T-helper 1 cell treated with Interleukin-12 subunit alpha and Interleukin-12 subunit beta and Interleukin-4 antibody, amounts not matched to agents 30 ng/mL and 1 ng/mL, for 36 hours (primary cell): ENCODE measurements around the gene UCP2. TPM values are rescaled to one million over a fixed set of nuclear protein-coding genes. Genes with fewer than 3 reads are reported as not detected.

Experiments
- intact Hi-C: fragments of 100-400 bp; cut with micrococcal nuclease; formaldehyde crosslinking; loops from one replicate; pipeline ENCODE4 v1.15.1; 2024
- total RNA-seq: library from RNA; stranded (reverse); gene quantifications from 2 replicates; pipeline ENCODE4 v1.2.3, GENCODE V29; 2022

Gene UCP2
- total RNA-seq, 1 donor from 2014 or later: 494 TPM

GRCh38 chr11:73996161-73996747, 13.6 kb upstream of the UCP2 start:
- intact Hi-C loops: loop anchor here (5.0 kb wide), 1 partner anchor 399 kb away; the partner anchor contains the start of gene FAM168A

- intact Hi-C loops: loop anchor here (1.0 to 5.0 kb wide), 7 partner anchors 10 to 398 kb away; partner anchors contain the start of genes C2CD3, FAM168A and PPME1
Measured at GRCh38 chr11:73995731-73996130, 13.1 kb upstream of the UCP2 start.

- intact Hi-C loops: loop anchor here (1.0 to 5.0 kb wide), 7 partner anchors 10 to 398 kb away; partner anchors contain the start of genes C2CD3, FAM168A and PPME1
Measured at GRCh38 chr11:73995247-73995646, 12.6 kb upstream of the UCP2 start.

GRCh38 chr11:73991471-73992006, 8.9 kb upstream of the UCP2 start:
- intact Hi-C loops: no loop called here

GRCh38 chr11:73990730-73991129, 8.1 kb upstream of the UCP2 start:
- intact Hi-C loops: no loop called here

GRCh38 chr11:73989156-73989555, 6.5 kb upstream of the UCP2 start:
- intact Hi-C loops: loop anchor here (10.0 kb wide), 1 partner anchor 606 kb away; the partner anchor contains the start of gene POLD3

GRCh38 chr11:73988227-73988626, 5.6 kb upstream of the UCP2 start:
- intact Hi-C loops: loop anchor here (10.0 kb wide), 1 partner anchor 607 kb away; the partner anchor contains the start of gene POLD3

- intact Hi-C loops: loop anchor here (10.0 kb wide), 1 partner anchor 609 kb away; the partner anchor contains the start of gene POLD3
Measured at GRCh38 chr11:73985661-73986060, 3.0 kb upstream of the UCP2 start.

- intact Hi-C loops: loop anchor here (1.0 to 10.0 kb wide), 10 partner anchors 10 to 1882 kb away; partner anchors contain the start of genes COA4, FAM168A, LAMTOR1 and LIPT2
Measured at GRCh38 chr11:73983741-73984538, 1.3 kb upstream of the UCP2 start.

- intact Hi-C loops: loop anchor here (1.0 to 10.0 kb wide), 11 partner anchors 9 to 1881 kb away; partner anchors contain the start of genes COA4, FAM168A, LAMTOR1 and LIPT2
Measured at GRCh38 chr11:73982990-73983740, 522 bp upstream of the UCP2 start.

GRCh38 chr11:73981051-73981805, 1.4 kb downstream of the UCP2 start:
- intact Hi-C loops: loop anchor here (5.0 to 10.0 kb wide), 2 partner anchors 614 to 1879 kb away; partner anchors contain the start of genes LAMTOR1 and POLD3

GRCh38 chr11:73980001-73980961, 2.4 kb downstream of the UCP2 start:
- intact Hi-C loops: loop anchor here (1.0 to 10.0 kb wide), 8 partner anchors 15 to 1878 kb away; partner anchors contain the start of genes C2CD3, LAMTOR1, POLD3 and PPME1

GRCh38 chr11:73978576-73979086, 4.0 kb downstream of the UCP2 start:
- intact Hi-C loops: no loop called here

GRCh38 chr11:73977856-73978519, 4.7 kb downstream of the UCP2 start:
- intact Hi-C loops: no loop called here

- intact Hi-C loops: no loop called here
Measured at GRCh38 chr11:73976451-73977151, 6.0 kb downstream of the UCP2 start.

GRCh38 chr11:73975479-73975757, 7.2 kb downstream of the UCP2 start:
- intact Hi-C loops: no loop called here

- intact Hi-C loops: loop anchor here (1.0 kb wide), 3 partner anchors 8 to 196 kb away; partner anchors contain the start of genes C2CD3 and PPME1
Measured at GRCh38 chr11:73974604-73975478, 7.8 kb downstream of the UCP2 start.
